CD4-positive, alpha-beta memory T cell (primary cell): ENCODE results near the gene AFAP1. TPM values are rescaled to one million over a fixed set of nuclear protein-coding genes. Genes with fewer than 3 reads are reported as not detected.

ENCODE experiments used
- CTCF ChIA-PET: fragments of 350-600 bp; sonication (Branson Sonifier 250); formaldehyde crosslinking; loops from one replicate; lab custom pipeline; 2021; ENCODE audit warnings: inconsistent platforms; ENCODE audit not compliant: partially characterized antibody; lab: Charles Lee
- POLR2A ChIA-PET: fragments of 350-600 bp; sonication (Branson Sonifier 250); formaldehyde crosslinking; loops from one replicate; lab custom pipeline; 2021; ENCODE audit not compliant: partially characterized antibody; lab: Charles Lee
- DNase-seq, 5 donors: peaks; one replicate each; pipeline versions ENCODE4 v3.0.0 to v3.0.0-alpha.2; 2020 to 2022; ENCODE audit warnings: mixed read lengths in 1 of 5
- H3K27ac ChIP-seq: one replicate; pipeline ENCODE4 v1.7.0; 2013; ENCODE audit warnings: low read depth, low read length
- H3K27me3 ChIP-seq: 2 replicates; pipeline ENCODE4 v1.7.0; 2013; ENCODE audit warnings: mild to moderate bottlenecking, low read length, moderate library complexity; ENCODE audit not compliant: insufficient read depth
- H3K36me3 ChIP-seq: 2 replicates; pipeline ENCODE4 v1.7.0; 2013; ENCODE audit warnings: mild to moderate bottlenecking, low read length, moderate library complexity; ENCODE audit not compliant: insufficient read depth
- H3K4me1 ChIP-seq: 2 replicates; pipeline ENCODE4 v1.7.0; 2013; ENCODE audit warnings: mild to moderate bottlenecking, low read length, moderate library complexity; ENCODE audit not compliant: insufficient read depth
- H3K4me3 ChIP-seq, 2 donors: one replicate each; pipeline ENCODE4 v1.7.0; 2013; ENCODE audit warnings: low read length in 2 of 2, mild to moderate bottlenecking in 1 of 2
- H3K9me3 ChIP-seq, 2 donors: one replicate each; pipeline ENCODE4 v1.7.0; 2013; ENCODE audit warnings: low read length in 2 of 2, control low read depth in 1 of 2; ENCODE audit not compliant: control insufficient read depth in 1 of 2
- H3K27ac Mint-ChIP-seq, 7 donors: one replicate each; pipeline ENCODE4 v1.8.0; 2020 to 2021; ENCODE audit warnings: mixed read lengths in 7 of 7, mild to moderate bottlenecking in 6 of 7, inconsistent platforms in 3 of 7, moderate library complexity in 3 of 7
- H3K27me3 Mint-ChIP-seq, 2 donors: one replicate each; pipeline ENCODE4 v1.8.0; 2020 to 2021; ENCODE audit warnings: mixed read lengths in 2 of 2
- H3K36me3 Mint-ChIP-seq, 2 donors: one replicate each; pipeline ENCODE4 v1.8.0; 2020 to 2021; ENCODE audit warnings: mixed read lengths in 2 of 2, inconsistent platforms in 1 of 2, mild to moderate bottlenecking in 1 of 2
- H3K4me1 Mint-ChIP-seq, 4 donors: one replicate each; pipeline ENCODE4 v1.8.0; 2020 to 2021; ENCODE audit warnings: mixed read lengths in 4 of 4, mild to moderate bottlenecking in 1 of 4
- H3K4me3 Mint-ChIP-seq, 8 donors: one replicate each; pipeline ENCODE4 v1.8.0; 2020 to 2021; ENCODE audit warnings: mixed read lengths in 8 of 8, mild to moderate bottlenecking in 7 of 8, moderate library complexity in 6 of 8, inconsistent platforms in 3 of 8
- H3K9me3 Mint-ChIP-seq, 8 donors: one replicate each; pipeline ENCODE4 v1.8.0; 2020 to 2021; ENCODE audit warnings: mixed read lengths in 8 of 8, mild to moderate bottlenecking in 5 of 8, inconsistent platforms in 3 of 8, moderate library complexity in 1 of 8
- intact Hi-C: fragments of 100-400 bp; cut with micrococcal nuclease; formaldehyde crosslinking; loops from one replicate; pipeline ENCODE4 v1.15.1; 2023
- polyA plus RNA-seq, 2 donors: library from polyadenylated mRNA; unstranded; fragments of 300-500 nt; fragmentation: Illumina TruSeq; gene quantifications; one replicate each; pipeline ENCODE4 v1.2.3, GENCODE V29; 2021
- total RNA-seq, 2 experiments: library from RNA; stranded (reverse); gene quantifications; one replicate each; pipeline ENCODE4 v1.2.3, GENCODE V29; 2021

Gene AFAP1
- total and polyA plus RNA-seq, 4 experiments from 2014 or later: 0.95 to 21.8 (median 12.6) TPM

- Histone ChIP-seq H3K27ac (peak overlapping the region; percentile 12), H3K4me3 (no peak overlapping the region), H3K36me3 (no peaks in the 10 kb centered on the region), H3K27me3 (no peaks in the 10 kb centered on the region), H3K9me3 (no peaks in the 10 kb centered on the region), H3K4me1 (peaks cover 18% of the 10 kb centered on the region)
- peaks cover 0 to 4% of the 10 kb centered on the region in 2 donors for H3K27me3 Mint-ChIP-seq
- intact Hi-C loops: loop anchor here (2.0 to 5.0 kb wide), 2 partner anchors 14 to 36 kb away; no protein-coding TSS in a partner anchor
- peaks cover 24 to 52% (median 38%) of the 10 kb centered on the region in 4 donors for H3K4me1 Mint-ChIP-seq
- CTCF ChIA-PET: interaction anchor here (0.9 to 2.2 kb wide), 3 partner anchors 8 to 70 kb away, joined by 3 to 7 read pairs (median 4); no protein-coding TSS in a partner anchor
- POLR2A ChIA-PET: interaction anchor here (1.0 to 1.7 kb wide), 3 partner anchors 8 to 71 kb away, joined by 3 to 4 read pairs (median 3); partner anchors contain the start of gene AFAP1
- H3K9me3 Mint-ChIP-seq: peaks cover 0 to 8% (median 3%) of the 10 kb centered on the region in 8 donors
- peaks cover 18 to 19% of the 10 kb centered on the region in 2 donors for H3K36me3 Mint-ChIP-seq
- H3K27ac Mint-ChIP-seq: peak overlapping the region; percentile 15 to 92 (median 83)
- no peak for DNase-seq
- peak overlapping the region in 5 of 8 donors; percentile 1 to 73 (median 40) for H3K4me3 Mint-ChIP-seq
These were observed 71.3 kb downstream of the AFAP1 start for GRCh38 chr4:7868436-7868775.

GRCh38 chr4:7867701-7868435 is 71.8 kb downstream of the AFAP1 start:
- intact Hi-C loops: loop anchor here (2.0 to 5.0 kb wide), 2 partner anchors 13 to 36 kb away; no protein-coding TSS in a partner anchor
- Histone ChIP-seq H3K4me3 (no peak overlapping the region), H3K27ac (no peak overlapping the region), H3K9me3 (no peaks in the 10 kb centered on the region), H3K27me3 (no peaks in the 10 kb centered on the region), H3K36me3 (no peaks in the 10 kb centered on the region), H3K4me1 (peaks cover 18% of the 10 kb centered on the region)
- Mint-ChIP-seq H3K36me3 (peaks cover 18 to 19% of the 10 kb centered on the region in 2 donors), H3K27me3 (peaks cover 0 to 4% of the 10 kb centered on the region in 2 donors), H3K27ac (peak overlapping the region; percentile 34 to 92 (median 83)), H3K9me3 (peaks cover 0 to 8% (median 3%) of the 10 kb centered on the region in 8 donors), H3K4me3 (peak overlapping the region in 5 of 8 donors; percentile 1 to 40 (median 22)), H3K4me1 (peaks cover 27 to 52% (median 40%) of the 10 kb centered on the region in 4 donors)
- DNase-seq: no peak
- POLR2A ChIA-PET: interaction anchor here (1.0 to 5.0 kb wide), 3 partner anchors 9 to 14 kb away, joined by 3 to 54 read pairs (median 4); no protein-coding TSS in a partner anchor
- CTCF ChIA-PET: interaction anchor here (0.9 to 4.0 kb wide), 4 partner anchors 9 to 66 kb away, joined by 3 to 18 read pairs (median 4); no protein-coding TSS in a partner anchor

- Mint-ChIP-seq H3K9me3 (peaks cover 0 to 8% (median 3%) of the 10 kb centered on the region in 8 donors), H3K4me3 (peak overlapping the region in 1 of 8 donors; percentile 1)
These were observed 72.5 kb downstream of the AFAP1 start for GRCh38 chr4:7867191-7867590.

GRCh38 chr4:7865533-7865932 is 74.1 kb downstream of the AFAP1 start:
- no peak overlapping the region for H3K27ac ChIP-seq
- Mint-ChIP-seq H3K4me1 (peaks cover 25 to 47% (median 37%) of the 10 kb centered on the region in 4 donors), H3K27me3 (peaks cover 0 to 4% of the 10 kb centered on the region in 2 donors), H3K9me3 (peaks cover 0 to 8% (median 3%) of the 10 kb centered on the region in 8 donors), H3K36me3 (peaks cover 18 to 23% of the 10 kb centered on the region in 2 donors), H3K27ac (peak overlapping the region in 1 of 7 donors; percentile 91), H3K4me3 (peak overlapping the region in 2 of 8 donors; percentile 17 to 43)
- H3K27me3 ChIP-seq: no peaks in the 10 kb centered on the region
- peak in 2 of 5 donors; percentile 15 to 32 for DNase-seq
- no peaks in the 10 kb centered on the region for H3K36me3 ChIP-seq
- intact Hi-C loops: loop anchor here (5.0 kb wide), 1 partner anchor 33 kb away; no protein-coding TSS in a partner anchor
- ChIA-PET POLR2A (interaction anchor here (4.4 to 5.0 kb wide), 2 partner anchors 11 to 12 kb away, joined by 34 to 54 read pairs; no protein-coding TSS in a partner anchor), CTCF (interaction anchor here (2.0 to 4.0 kb wide), 3 partner anchors 11 to 63 kb away, joined by 4 to 18 read pairs (median 18); no protein-coding TSS in a partner anchor)
- no peaks in the 10 kb centered on the region for H3K9me3 ChIP-seq
- H3K4me3 ChIP-seq: no peak overlapping the region
- peaks cover 18% of the 10 kb centered on the region for H3K4me1 ChIP-seq

More at GRCh38 chr4:7867191-7867590, 72.5 kb downstream of the AFAP1 start:
- Histone ChIP-seq H3K4me3 (no peak overlapping the region), H3K9me3 (no peaks in the 10 kb centered on the region), H3K36me3 (no peaks in the 10 kb centered on the region), H3K27ac (no peak overlapping the region), H3K27me3 (no peaks in the 10 kb centered on the region), H3K4me1 (peaks cover 18% of the 10 kb centered on the region)
- Mint-ChIP-seq H3K4me1 (peaks cover 27 to 52% (median 39%) of the 10 kb centered on the region in 4 donors), H3K27me3 (peaks cover 0 to 4% of the 10 kb centered on the region in 2 donors), H3K27ac (peak overlapping the region in 5 of 7 donors; percentile 34 to 87 (median 81)), H3K36me3 (peaks cover 19 to 21% of the 10 kb centered on the region in 2 donors)
- intact Hi-C loops: loop anchor here (5.0 kb wide), 1 partner anchor 35 kb away; no protein-coding TSS in a partner anchor
- POLR2A ChIA-PET: interaction anchor here (1.7 to 5.0 kb wide), 2 partner anchors 9 to 14 kb away, joined by 4 to 54 read pairs; no protein-coding TSS in a partner anchor
- CTCF ChIA-PET: interaction anchor here (1.1 to 4.0 kb wide), 3 partner anchors 10 to 65 kb away, joined by 3 to 18 read pairs (median 3); no protein-coding TSS in a partner anchor
- no peak for DNase-seq

GRCh38 chr4:7864685-7865084 is 75.0 kb downstream of the AFAP1 start:
- Histone ChIP-seq H3K27me3 (no peaks in the 10 kb centered on the region), H3K36me3 (no peaks in the 10 kb centered on the region), H3K9me3 (no peaks in the 10 kb centered on the region), H3K27ac (no peak overlapping the region), H3K4me1 (peaks cover 18% of the 10 kb centered on the region), H3K4me3 (no peak overlapping the region)
- H3K4me1 Mint-ChIP-seq: peaks cover 26 to 44% (median 36%) of the 10 kb centered on the region in 4 donors
- POLR2A ChIA-PET: interaction anchor here (1.1 to 5.0 kb wide), 11 partner anchors 9 to 105 kb away, joined by 3 to 54 read pairs (median 5); partner anchors contain the start of gene AFAP1
- H3K27ac Mint-ChIP-seq: peak overlapping the region in 3 of 7 donors; percentile 88 to 98 (median 91)
- CTCF ChIA-PET: interaction anchor here (1.0 to 4.0 kb wide), 9 partner anchors 10 to 122 kb away, joined by 3 to 18 read pairs (median 4); no protein-coding TSS in a partner anchor
- no peak for DNase-seq
- intact Hi-C loops: loop anchor here (1.0 to 5.0 kb wide), 2 partner anchors 9 to 32 kb away; no protein-coding TSS in a partner anchor
- H3K4me3 Mint-ChIP-seq: peak overlapping the region in 1 of 8 donors; percentile 76
- peaks cover 0 to 4% of the 10 kb centered on the region in 2 donors for H3K27me3 Mint-ChIP-seq
- peaks cover 0 to 8% (median 3%) of the 10 kb centered on the region in 8 donors for H3K9me3 Mint-ChIP-seq
- H3K36me3 Mint-ChIP-seq: peaks cover 18 to 22% of the 10 kb centered on the region in 2 donors

- intact Hi-C loops: loop anchor here (1.0 kb wide), 1 partner anchor 9 kb away; no protein-coding TSS in a partner anchor
These were observed 75.6 kb downstream of the AFAP1 start for GRCh38 chr4:7863911-7864681.

More at GRCh38 chr4:7863911-7864681, 75.6 kb downstream of the AFAP1 start:
- POLR2A ChIA-PET: interaction anchor here (0.8 to 5.0 kb wide), 13 partner anchors 10 to 104 kb away, joined by 3 to 54 read pairs (median 5); partner anchors contain the start of gene AFAP1
- Mint-ChIP-seq H3K4me3 (peak overlapping the region in 7 of 8 donors; percentile 35 to 76 (median 61)), H3K36me3 (peaks cover 15 to 20% of the 10 kb centered on the region in 2 donors), H3K27me3 (peaks cover 0 to 4% of the 10 kb centered on the region in 2 donors), H3K9me3 (peaks cover 0 to 8% (median 3%) of the 10 kb centered on the region in 8 donors), H3K4me1 (peaks cover 26 to 43% (median 34%) of the 10 kb centered on the region in 4 donors), H3K27ac (peak overlapping the region; percentile 60 to 99 (median 91))
- CTCF ChIA-PET: interaction anchor here (1.0 to 4.0 kb wide), 9 partner anchors 9 to 122 kb away, joined by 3 to 18 read pairs (median 4); no protein-coding TSS in a partner anchor
- Histone ChIP-seq H3K36me3 (no peaks in the 10 kb centered on the region), H3K9me3 (no peaks in the 10 kb centered on the region), H3K4me3 (no peak overlapping the region), H3K27me3 (no peaks in the 10 kb centered on the region), H3K4me1 (peaks cover 18% of the 10 kb centered on the region), H3K27ac (no peak overlapping the region)
- DNase-seq: peak in 4 of 5 donors; percentile 36 to 68 (median 58)
